Gastrocnemius medialis (tissue), 4 donors: ENCODE data around the gene FNDC10. TPM values are rescaled to one million over a fixed set of nuclear protein-coding genes. Genes with fewer than 3 reads are reported as not detected.
"Not testable (repeated sequence)": the region's sequence is repeated elsewhere in the genome, so short reads cannot be mapped to it uniquely, and the experiment has no call there.

ENCODE experiments used
- ATAC-seq, 2 donors: fragments of 150-250 bp; one replicate each; pipeline ENCODE4 v1.9.1; 2016
- DNase-seq, 2 donors: peaks; one replicate each; pipeline ENCODE4 v3.0.0-alpha.2; 2019
- H3K27ac ChIP-seq, 4 donors: fragments of 200-600 bp; sonication (generic); 1 replicate in 1 of 4; 2 replicates in 3 of 4; pipeline ENCODE4 v1.5.1; 2016 to 2018; ENCODE audit warnings: mild to moderate bottlenecking in 2 of 4, moderate library complexity in 1 of 4
- H3K27me3 ChIP-seq, 3 donors: fragments of 200-600 bp; sonication (generic) in 2 of 3; 1 replicate in 1 of 3; 2 replicates in 2 of 3; pipeline versions ENCODE4 v1.5.1 to v1.6.0; 2016 to 2019; ENCODE audit warnings: mild to moderate bottlenecking in 1 of 3, moderate library complexity in 1 of 3
- H3K36me3 ChIP-seq, 2 donors: fragments of 200-600 bp; sonication (generic) in 1 of 2; one replicate each; pipeline ENCODE4 v1.5.1; 2017 to 2018
- H3K4me1 ChIP-seq, 2 donors: fragments of 200-600 bp; sonication (generic) in 1 of 2; one replicate each; pipeline ENCODE4 v1.5.1; 2016 to 2017; ENCODE audit warnings: mild to moderate bottlenecking in 2 of 2
- H3K4me3 ChIP-seq, 4 donors: fragments of 200-600 bp; sonication (generic) in 3 of 4; 1 replicate in 1 of 4; 2 replicates in 3 of 4; pipeline ENCODE4 v1.5.1; 2016 to 2019; ENCODE audit warnings: mild to moderate bottlenecking in 2 of 4
- H3K9me3 ChIP-seq, 3 donors: fragments of 200-600 bp; sonication (generic) in 2 of 3; 1 replicate in 1 of 3; 2 replicates in 2 of 3; pipeline ENCODE4 v1.5.1; 2016 to 2019
- POLR2A ChIP-seq, 2 donors: fragments of 450-650 bp; IDR thresholded peaks; one replicate each; pipeline ENCODE4 v1.6.1; 2017; ENCODE audit warnings: antibody characterized with exemption in 2 of 2, mild to moderate bottlenecking in 2 of 2, moderate library complexity in 2 of 2
- in situ Hi-C, 4 donors: fragments of 200-750 bp; cut with MboI; loops; one replicate each; pipeline versions ENCODE4 v1.15.0 to v1.8.0; 2017; ENCODE audit warnings: low sequenced_read_pairs in 4 of 4
- intact Hi-C: fragments of 100-400 bp; cut with DNase I; formaldehyde crosslinking; loops from one replicate; pipeline ENCODE4 v1.15.1; 2023; ENCODE audit warnings: low total_unique reads
- total RNA-seq, 4 donors: library from RNA; depleted of rRNA; stranded (reverse); fragments of >200 nt; gene quantifications; one replicate each; pipeline versions ENCODE4 v1.1.0 to v1.2.3, GENCODE V29; 2016
- TF ChIP-seq, protein P1 (sequence below), 5 experiments: fragments of 450-650 bp in 3 of 5; fragments of 200-600 bp in 2 of 5; sonication (generic) in 2 of 5; IDR thresholded peaks in 4 of 5; conservative IDR thresholded peaks in 1 of 5; 1 replicate in 4 of 5; 2 replicates in 1 of 5; pipeline ENCODE4 v1.5.1; 2016 to 2019; ENCODE audit warnings: antibody characterized with exemption in 5 of 5, mild to moderate bottlenecking in 3 of 5, moderate library complexity in 3 of 5

The FNDC10 gene
- 1 to 10 TPM in 1 of 4 donors, under 1 TPM in 2, not detected in 1; 0.20 to 1.3 (median 0.94) TPM for total RNA-seq

DNA sequence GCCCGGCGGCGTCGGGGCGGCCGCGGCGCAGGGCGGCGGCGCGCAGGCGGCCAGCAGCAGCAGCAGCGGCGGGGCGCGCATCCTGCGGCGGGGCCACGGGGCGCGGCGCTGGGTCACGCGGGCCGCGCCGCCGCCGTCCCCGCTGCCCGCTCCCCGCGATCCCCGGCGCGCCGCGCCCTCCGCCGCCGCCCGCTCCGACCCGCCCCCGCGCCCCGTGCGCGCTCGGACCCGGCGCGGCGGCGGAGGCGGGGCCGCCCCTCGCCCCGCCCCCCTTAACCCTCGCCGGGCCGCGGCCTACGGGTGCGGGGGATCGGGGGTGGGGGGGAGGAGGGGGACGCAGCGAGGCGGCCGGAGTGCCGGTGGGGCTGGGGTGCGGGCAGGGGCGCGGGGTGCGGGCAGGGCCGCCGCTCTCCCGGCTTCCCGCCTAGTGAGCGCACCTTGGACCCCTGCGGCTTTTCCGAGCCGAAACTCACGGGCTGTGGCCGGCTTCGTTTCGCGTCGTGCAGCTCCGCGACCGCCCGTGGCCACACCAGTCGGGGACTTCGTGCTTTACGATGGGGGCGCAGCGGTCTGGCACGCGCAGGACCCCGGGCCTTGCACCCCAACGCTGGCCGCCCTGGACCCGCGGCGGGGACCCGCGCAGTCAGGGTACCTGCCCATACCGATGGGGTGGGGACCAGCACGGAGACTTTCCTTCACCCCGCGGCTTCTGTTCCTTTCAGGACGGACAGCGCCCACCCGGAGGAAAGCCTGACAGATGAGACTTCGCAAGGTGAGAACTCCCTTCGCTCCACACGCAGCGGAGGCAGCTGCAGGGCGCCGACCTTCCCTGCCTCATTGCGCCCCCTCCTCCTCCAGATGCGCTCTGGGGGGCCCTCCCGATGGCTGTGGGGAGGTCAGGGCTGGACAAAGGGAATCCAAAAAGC, at the start of gene FNDC10:
FNDC10 (minus strand) TSS at position 201 of the 926 bp plus-strand sequence; CDS start at position 81, 120 bp downstream.
- TF ChIP-seq, protein P1, sequence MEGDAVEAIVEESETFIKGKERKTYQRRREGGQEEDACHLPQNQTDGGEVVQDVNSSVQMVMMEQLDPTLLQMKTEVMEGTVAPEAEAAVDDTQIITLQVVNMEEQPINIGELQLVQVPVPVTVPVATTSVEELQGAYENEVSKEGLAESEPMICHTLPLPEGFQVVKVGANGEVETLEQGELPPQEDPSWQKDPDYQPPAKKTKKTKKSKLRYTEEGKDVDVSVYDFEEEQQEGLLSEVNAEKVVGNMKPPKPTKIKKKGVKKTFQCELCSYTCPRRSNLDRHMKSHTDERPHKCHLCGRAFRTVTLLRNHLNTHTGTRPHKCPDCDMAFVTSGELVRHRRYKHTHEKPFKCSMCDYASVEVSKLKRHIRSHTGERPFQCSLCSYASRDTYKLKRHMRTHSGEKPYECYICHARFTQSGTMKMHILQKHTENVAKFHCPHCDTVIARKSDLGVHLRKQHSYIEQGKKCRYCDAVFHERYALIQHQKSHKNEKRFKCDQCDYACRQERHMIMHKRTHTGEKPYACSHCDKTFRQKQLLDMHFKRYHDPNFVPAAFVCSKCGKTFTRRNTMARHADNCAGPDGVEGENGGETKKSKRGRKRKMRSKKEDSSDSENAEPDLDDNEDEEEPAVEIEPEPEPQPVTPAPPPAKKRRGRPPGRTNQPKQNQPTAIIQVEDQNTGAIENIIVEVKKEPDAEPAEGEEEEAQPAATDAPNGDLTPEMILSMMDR (IDR thresholded peaks at IDR 0.05 in 4 of 5, conservative IDR thresholded peaks at IDR 0.05 in 1 of 5): no peak
- TF ChIP-seq POLR2A (IDR thresholded peaks at IDR 0.05): no peak
- DNase-seq (no peak), ATAC-seq (no peak)
- Histone ChIP-seq H3K4me3 (peak within 1 kb of the TSS in 2 of 4 donors; percentile 27 to 39), H3K27ac (no peak within 1 kb of the TSS), H3K27me3 (peaks cover 38 to 43% (median 42%) of the 10 kb centered on the region in 3 donors), H3K9me3 (no peaks in the 10 kb centered on the region), H3K36me3 (no peaks in the 10 kb centered on the region), H3K4me1 (peaks cover 0 to 13% of the 10 kb centered on the region in 2 donors)
- in situ Hi-C loops: no loop called here
- intact Hi-C loops: no loop called here

DNA sequence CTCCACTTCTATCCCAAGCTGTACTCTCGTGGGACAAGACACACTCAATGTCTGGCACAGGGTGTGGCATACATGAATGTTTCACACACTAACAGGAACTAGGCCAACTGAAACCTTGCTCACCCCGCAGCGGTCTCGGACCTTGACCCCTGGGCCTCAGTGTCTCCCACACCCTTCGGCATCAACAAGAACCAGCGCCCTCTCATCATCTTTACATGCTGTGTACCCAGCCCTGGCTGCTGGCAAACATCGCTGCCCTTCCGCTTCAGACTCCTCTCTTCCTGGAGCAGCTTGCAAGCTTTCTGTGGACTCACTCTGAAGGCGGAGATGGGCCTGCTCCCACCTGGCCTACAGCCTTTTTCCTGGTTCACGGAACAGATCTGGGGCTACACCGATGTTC, 48.3 kb upstream of the FNDC10 start:
- intact Hi-C loops, in situ Hi-C loops, H3K27me3 ChIP-seq, DNase-seq, H3K27ac ChIP-seq, H3K4me3 ChIP-seq, H3K9me3 ChIP-seq, ATAC-seq, H3K4me1 ChIP-seq: not testable (repeated sequence)
- H3K36me3 ChIP-seq: peaks cover 0 to 69% of the 10 kb centered on the region in 2 donors

DNA sequence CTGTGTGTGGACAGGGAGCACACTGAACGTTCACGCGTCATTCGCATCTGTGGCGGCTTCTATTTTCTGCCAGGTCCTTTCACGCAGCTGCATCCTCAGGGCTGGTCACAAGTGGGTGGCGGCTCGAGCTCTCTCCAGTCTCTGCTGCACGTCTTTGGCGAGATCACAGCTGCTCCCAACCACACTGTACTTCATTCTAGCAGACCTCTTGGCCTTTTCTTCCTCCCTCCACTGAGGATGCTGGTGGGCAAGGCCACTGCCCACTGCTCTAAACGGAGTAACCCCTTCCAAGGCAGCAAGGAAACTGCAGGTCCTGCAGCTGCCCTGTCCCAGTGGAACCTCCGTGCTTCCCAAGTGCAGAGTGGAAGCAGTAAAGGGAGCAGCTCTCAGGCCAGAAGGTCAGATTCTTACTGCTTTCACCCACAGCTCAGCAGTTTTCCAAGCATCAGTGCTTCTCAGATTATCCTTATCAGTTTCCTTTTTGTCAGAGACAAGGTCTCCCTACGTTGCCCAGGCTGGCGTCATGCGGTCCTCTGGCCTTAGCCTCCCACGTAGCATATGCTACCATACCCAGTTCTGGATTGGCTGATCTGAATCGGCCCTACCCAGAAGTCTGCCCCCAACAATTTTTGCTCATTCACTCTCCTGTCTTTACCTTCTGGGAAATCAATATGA, 47.8 kb upstream of the FNDC10 start:
- in situ Hi-C loops, H3K9me3 ChIP-seq, H3K4me3 ChIP-seq, H3K4me1 ChIP-seq, ATAC-seq, DNase-seq, intact Hi-C loops, H3K27me3 ChIP-seq, H3K27ac ChIP-seq: not testable (repeated sequence)
- peaks cover 0 to 63% of the 10 kb centered on the region in 2 donors for H3K36me3 ChIP-seq

DNA sequence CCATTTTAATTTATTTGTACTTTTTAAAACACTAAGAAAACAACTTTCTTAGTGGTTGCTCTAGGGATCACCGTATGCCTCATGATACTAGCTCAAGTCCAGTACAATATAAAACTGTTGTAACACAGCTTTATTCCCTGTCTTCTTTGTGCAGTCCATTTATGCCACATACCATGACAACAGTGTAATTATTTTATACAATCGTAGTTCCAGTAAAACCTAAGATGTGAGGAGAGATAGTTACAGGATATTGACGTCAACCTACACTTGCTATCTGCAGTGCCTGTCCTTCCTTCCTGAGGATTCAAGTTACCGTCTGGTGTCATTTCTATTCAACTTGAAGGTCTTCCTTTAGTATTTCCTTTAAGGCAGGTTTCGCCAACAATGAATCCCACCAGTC, 46.4 kb upstream of the FNDC10 start:
- in situ Hi-C loops, H3K27me3 ChIP-seq, DNase-seq, H3K9me3 ChIP-seq, H3K4me3 ChIP-seq, H3K4me1 ChIP-seq, intact Hi-C loops, ATAC-seq, H3K27ac ChIP-seq: not testable (repeated sequence)
- H3K36me3 ChIP-seq: peaks cover 0 to 49% of the 10 kb centered on the region in 2 donors

DNA sequence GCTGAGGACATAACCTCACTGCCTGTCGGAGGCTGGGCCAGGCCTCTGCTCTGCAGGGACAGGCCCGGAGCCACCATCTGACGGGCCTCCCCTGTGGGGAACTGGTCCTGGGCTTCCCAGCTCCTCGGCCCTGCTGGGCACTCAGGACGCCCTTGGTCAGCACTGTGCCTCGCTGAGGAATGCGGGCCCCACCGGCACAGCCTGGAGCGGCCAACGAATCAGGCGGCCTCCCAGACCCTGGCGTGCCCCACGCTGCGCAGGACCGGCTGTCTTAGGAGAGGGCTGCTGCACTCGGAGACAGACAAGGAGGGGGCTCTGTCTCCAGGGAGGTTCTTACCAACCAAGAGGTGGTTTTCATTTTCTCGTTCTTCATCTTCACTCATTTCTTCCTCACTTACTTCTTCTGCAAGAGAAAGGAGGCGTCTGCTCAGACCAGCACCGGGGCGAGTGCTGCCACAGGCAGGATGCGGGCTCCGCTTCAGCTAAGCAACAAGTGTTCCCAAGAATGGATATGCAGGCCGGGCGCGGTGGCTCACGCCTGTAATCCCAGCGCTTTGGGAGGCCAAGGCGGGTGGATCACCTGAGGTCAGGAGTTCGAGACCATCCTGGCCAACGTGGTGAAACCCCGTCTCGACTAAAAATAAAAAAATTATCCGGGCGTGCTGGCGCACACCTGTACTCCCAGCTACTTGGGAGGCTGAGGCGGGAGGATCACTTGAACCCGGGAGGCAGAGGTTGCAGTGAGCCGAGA, 41.0 kb upstream of the FNDC10 start:
- H3K4me1 ChIP-seq, H3K27ac ChIP-seq, H3K4me3 ChIP-seq, H3K27me3 ChIP-seq, in situ Hi-C loops, intact Hi-C loops, DNase-seq, ATAC-seq, H3K9me3 ChIP-seq: not testable (repeated sequence)
- peaks cover 0 to 33% of the 10 kb centered on the region in 2 donors for H3K36me3 ChIP-seq

DNA sequence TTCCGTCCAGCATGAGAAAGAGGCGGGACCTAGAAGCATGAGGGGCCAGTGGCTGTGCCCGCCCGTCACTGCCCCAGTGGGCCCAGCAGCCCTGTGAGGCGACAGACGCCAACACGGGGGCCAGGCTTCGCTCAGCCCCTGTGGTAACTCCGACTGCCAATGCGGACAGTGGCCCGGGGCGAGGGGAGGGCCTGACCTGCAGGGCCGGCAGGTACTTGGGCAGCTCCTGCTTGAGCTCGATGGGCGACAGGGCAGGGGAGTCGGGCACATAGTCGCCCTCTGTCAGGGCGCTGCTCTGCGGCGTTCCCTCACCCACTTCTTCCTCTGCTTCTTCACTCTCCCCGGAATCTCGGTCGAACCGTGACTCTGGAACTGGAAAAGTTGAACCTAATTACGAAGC, 40.1 kb upstream of the FNDC10 start:
- H3K27me3 ChIP-seq, DNase-seq, in situ Hi-C loops, intact Hi-C loops, H3K9me3 ChIP-seq, H3K27ac ChIP-seq, H3K4me1 ChIP-seq, ATAC-seq, H3K4me3 ChIP-seq: not testable (repeated sequence)
- H3K36me3 ChIP-seq: peaks cover 0 to 29% of the 10 kb centered on the region in 2 donors

DNA sequence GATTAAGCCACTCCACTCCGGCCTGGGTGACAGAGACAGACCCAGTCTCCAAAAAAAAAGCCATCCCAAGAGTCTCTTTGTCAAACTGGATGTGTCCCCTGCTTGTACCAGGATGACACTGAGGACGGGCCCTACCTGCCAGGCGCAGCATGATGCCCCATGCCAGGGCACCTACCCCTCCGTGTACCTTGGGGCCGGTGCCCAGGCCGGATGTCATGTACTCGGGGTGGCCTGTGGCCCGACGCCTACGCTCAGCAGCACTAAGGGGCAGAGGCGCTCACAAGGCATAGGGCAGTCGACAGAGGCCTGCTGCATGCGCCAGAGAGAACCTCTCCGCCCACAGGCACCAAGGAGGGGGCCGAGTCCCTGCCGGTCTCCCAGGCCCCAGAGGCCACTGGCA, 39.4 kb upstream of the FNDC10 start:
- H3K4me1 ChIP-seq, H3K4me3 ChIP-seq, H3K9me3 ChIP-seq, H3K27ac ChIP-seq, H3K27me3 ChIP-seq, intact Hi-C loops, in situ Hi-C loops, ATAC-seq, DNase-seq: not testable (repeated sequence)
- H3K36me3 ChIP-seq: peaks cover 0 to 29% of the 10 kb centered on the region in 2 donors

DNA sequence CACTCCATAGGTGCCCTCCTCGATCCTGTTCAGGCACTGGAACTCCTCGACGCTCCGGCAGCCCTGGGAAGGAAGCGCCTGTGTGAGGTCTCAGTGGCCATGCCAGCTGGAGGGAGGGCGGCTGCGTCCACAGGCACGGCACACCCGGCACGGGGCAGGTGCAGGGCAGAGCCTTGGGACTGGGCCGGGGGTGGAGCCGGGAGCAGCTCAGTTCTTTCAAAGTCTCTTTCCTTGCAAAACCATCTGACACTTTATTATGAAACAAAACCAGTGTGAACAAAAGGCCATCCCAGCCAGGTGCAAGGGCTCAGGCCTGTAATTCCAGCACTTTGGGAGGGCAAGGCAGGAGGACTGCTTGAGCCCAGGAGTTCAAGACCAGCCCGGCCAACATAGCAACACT, 38.6 kb upstream of the FNDC10 start:
- intact Hi-C loops, H3K9me3 ChIP-seq, H3K27ac ChIP-seq, H3K27me3 ChIP-seq, in situ Hi-C loops, H3K4me3 ChIP-seq, H3K4me1 ChIP-seq: not testable (repeated sequence)
- DNase-seq: peak in 1 of 2 donors; percentile 69
- peaks cover 0 to 29% of the 10 kb centered on the region in 2 donors for H3K36me3 ChIP-seq
- ATAC-seq: peak in 1 of 2 donors; percentile 62

DNA sequence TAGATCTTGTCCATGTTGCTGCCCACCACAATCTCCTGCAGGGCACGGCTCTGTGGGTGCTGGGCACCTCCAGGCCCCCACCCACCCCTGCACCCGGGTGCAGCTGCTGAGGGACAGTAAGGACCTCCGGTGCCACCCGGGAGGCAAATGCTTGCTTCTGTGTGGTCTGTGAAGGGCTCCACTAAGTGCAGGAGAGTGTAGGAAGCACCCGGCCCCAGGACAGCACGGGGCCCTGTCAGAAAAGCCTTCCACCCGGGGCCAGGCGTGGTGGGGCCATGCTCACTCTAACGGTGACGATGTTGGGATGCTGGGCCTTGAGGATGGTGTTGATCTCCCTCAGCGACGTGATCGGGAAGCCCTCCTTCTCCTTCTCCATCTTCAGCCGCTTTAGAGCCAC, 37.5 kb upstream of the FNDC10 start:
- ATAC-seq, intact Hi-C loops, DNase-seq, H3K27me3 ChIP-seq, H3K27ac ChIP-seq, H3K9me3 ChIP-seq, H3K4me1 ChIP-seq, in situ Hi-C loops, H3K4me3 ChIP-seq: not testable (repeated sequence)
- peaks cover 0 to 29% of the 10 kb centered on the region in 2 donors for H3K36me3 ChIP-seq
